HepG2 (cell line): ENCODE measurements around the gene FGF19. TPM values are rescaled to one million over a fixed set of nuclear protein-coding genes. Genes with fewer than 3 reads are reported as not detected.

Experiments
- ATF7-NPFF ChIP-seq: sonication (generic); formaldehyde crosslinking; IDR thresholded peaks from 2 replicates; pipeline ENCODE4 v1.8.1; 2023; ENCODE audit warnings: mild to moderate bottlenecking, low read depth, missing genetic modification reagents, moderate library complexity
- CEBPZ ChIP-seq: IDR thresholded peaks from 2 replicates; pipeline ENCODE4 v1.6.1; 2012; ENCODE audit warnings: low read length, improper control_type of control experiment
- HMGA1 ChIP-seq: sonication (generic); formaldehyde crosslinking; conservative IDR thresholded peaks from 2 replicates; pipeline ENCODE4 v1.4.0; 2020; ENCODE audit warnings: missing genetic modification reagents
- HOXA7 ChIP-seq: sonication (generic); formaldehyde crosslinking; IDR thresholded peaks from 2 replicates; pipeline ENCODE4 v1.8.1; 2022; ENCODE audit warnings: mild to moderate bottlenecking, missing genetic modification reagents, moderate library complexity
- ISL2 ChIP-seq: sonication (generic); formaldehyde crosslinking; IDR thresholded peaks from 2 replicates; pipeline ENCODE4 v1.5.0; 2020; ENCODE audit warnings: missing genetic modification reagents
- MIER3 ChIP-seq: IDR thresholded peaks from 2 replicates; pipeline ENCODE4 v1.6.1; 2016; ENCODE audit warnings: missing compliant biosample characterization, borderline replicate concordance
- NR2F6 ChIP-seq, 2 experiments: IDR thresholded peaks; 2 replicates each; pipeline ENCODE4 v1.6.1; 2016; ENCODE audit warnings: antibody characterized with exemption in 1 of 2, mild to moderate bottlenecking in 1 of 2
- SALL2 ChIP-seq: sonication (generic); formaldehyde crosslinking; IDR thresholded peaks from 2 replicates; pipeline ENCODE4 v1.8.1; 2023; ENCODE audit warnings: mild to moderate bottlenecking, missing genetic modification reagents, inconsistent platforms
- SCMH1 ChIP-seq: sonication (generic); formaldehyde crosslinking; IDR thresholded peaks from 2 replicates; pipeline ENCODE4 v1.9.0; 2021; ENCODE audit warnings: missing genetic modification reagents, mild to moderate bottlenecking, borderline replicate concordance
- TCF12 ChIP-seq, 2 experiments: fragments of 450-650 bp in 1 of 2; sonication (generic) in 1 of 2; formaldehyde crosslinking in 1 of 2; IDR thresholded peaks; 2 replicates each; pipeline versions ENCODE4 v1.6.1 to v1.8.0; 2017 to 2022; ENCODE audit warnings: antibody characterized with exemption in 1 of 2, mild to moderate bottlenecking in 1 of 2, missing genetic modification reagents in 1 of 2, moderate library complexity in 1 of 2
- THRA ChIP-seq: sonication (generic); formaldehyde crosslinking; IDR thresholded peaks from 2 replicates; pipeline ENCODE4 v1.4.0; 2020; ENCODE audit warnings: missing genetic modification reagents, borderline replicate concordance
- ZMAT5 ChIP-seq: sonication (generic); formaldehyde crosslinking; IDR thresholded peaks from 2 replicates; pipeline ENCODE4 v1.5.0; 2020; ENCODE audit warnings: mild to moderate bottlenecking, low read depth, missing genetic modification reagents, borderline replicate concordance
- ZNF432 ChIP-seq: sonication (generic); formaldehyde crosslinking; IDR thresholded peaks from 2 replicates; pipeline ENCODE4 v1.5.0; 2020; ENCODE audit warnings: missing genetic modification reagents, mild to moderate bottlenecking, borderline replicate concordance
- ZNF468 ChIP-seq: sonication (generic); formaldehyde crosslinking; IDR thresholded peaks from 2 replicates; pipeline ENCODE4 v1.8.0; 2022; ENCODE audit warnings: mild to moderate bottlenecking, moderate library complexity, missing genetic modification reagents
- ZNF609 ChIP-seq: sonication (generic); formaldehyde crosslinking; IDR thresholded peaks from 2 replicates; pipeline ENCODE4 v1.4.0; 2020; ENCODE audit warnings: mild to moderate bottlenecking, missing genetic modification reagents, borderline replicate concordance
- ZNF639 ChIP-seq: conservative IDR thresholded peaks from 2 replicates; pipeline ENCODE4 v1.6.1; 2018; ENCODE audit warnings: missing genetic modification reagents
- ZNF761 ChIP-seq: sonication (generic); formaldehyde crosslinking; conservative IDR thresholded peaks from 2 replicates; pipeline ENCODE4 v1.4.0; 2020; ENCODE audit warnings: mild to moderate bottlenecking, missing genetic modification reagents
- polyA plus RNA-seq, 8 experiments: library from polyadenylated mRNA; depleted of rRNA in 3 of 8; stranded (reverse) in 7 of 8; unstranded in 1 of 8; fragments of >200 nt; fragmentation: Illumina TruSeq in 4 of 8; extraction: Trizol in 4 of 8; gene quantifications; 2 replicates each; pipeline versions ENCODE4 v1.2.1 to v1.2.3, GENCODE V29; 2011 to 2016; ENCODE audit warnings: low read depth in 4 of 8, missing spikeins in 1 of 8, mixed read lengths in 1 of 8; ENCODE audit not compliant: insufficient read depth in 1 of 8
- total RNA-seq, 5 experiments: library from RNA; depleted of rRNA; stranded (reverse); fragments of >200 nt; fragmentation: Illumina TruSeq; extraction: Trizol; gene quantifications; 2 replicates each; pipeline ENCODE4 v1.2.3, GENCODE V29; 2016; ENCODE audit warnings: low read depth in 1 of 5

The FGF19 gene
- total and polyA plus RNA-seq, 2 of the 13 experiments (the other 11 are each of a cell fraction or from before 2014, with no cell fraction given) = 0.07 TPM; not detected in 1

- TF ChIP-seq ZNF609 (CRISPR knock-in tag) (peak; percentile 73; the same call in 1 of the 2 replicates), ATF7-NPFF (no peak), ZNF761 (CRISPR knock-in tag) (no peak), ZNF468 (CRISPR knock-in tag) (no peak), ZNF639 (peak; percentile 55; the same call in 1 of the 2 replicates), TCF12 (IDR thresholded peaks at IDR 0.05) (no peak), TCF12 (CRISPR knock-in tag; IDR thresholded peaks at IDR 0.05) (no peak), SALL2 (CRISPR knock-in tag) (0 out of 2 replicates have a peak, but pooled peaks have one; percentile 51), HOXA7 (CRISPR knock-in tag) (no peak), ZNF432 (CRISPR knock-in tag) (no peak), CEBPZ (no peak), MIER3 (no peak; the same call in 1 of the 2 replicates), SCMH1 (CRISPR knock-in tag) (no peak), THRA (CRISPR knock-in tag) (peak; percentile 74; the same call in 1 of the 2 replicates), HMGA1 (CRISPR knock-in tag) (no peak), NR2F6 (IDR thresholded peaks at IDR 0.05) (peak; percentile 64), NR2F6 (CRISPR knock-in tag; IDR thresholded peaks at IDR 0.05) (peak; percentile 85), ISL2 (peak; percentile 57; the same call in 1 of the 2 replicates), ZMAT5 (no peak)
Measured at GRCh38 chr11:69702239-69702691, 1.6 kb downstream of the FGF19 start (continued).
